HepG2 (cell line): ENCODE measurements around the gene SMAP1. TPM values are rescaled to one million over a fixed set of nuclear protein-coding genes. Genes with fewer than 3 reads are reported as not detected.
A peak's percentile ranks its signal among the peaks of the same experiment; 100 is the strongest.

Source experiments
- ATAC-seq: fragments of 200-7000 bp; cut with Tn5 transposase; 3 replicates; pipeline ENCODE4 v1.9.1; 2020; ENCODE audit warnings: mild to moderate bottlenecking, moderate library complexity
- BruUV-seq: library from RNA; stranded (reverse); fragments of 400-500 nt; replicated peaks from 2 replicates; lab custom pipeline; 2021; lab: Mats Ljungman, UMichigan
- CTCF ChIA-PET: fragments of 300-600 bp; formaldehyde crosslinking; extraction: SDS; loops from one replicate; lab custom pipeline; 2021; ENCODE audit warnings: low total read pairs, inconsistent platforms, low intra/inter-chr PET ratio; lab: Yijun Ruan, JAX
- POLR2A ChIA-PET: fragments of 350-600 bp; sonication (Branson Sonifier 250); formaldehyde crosslinking; loops from one replicate; lab custom pipeline; 2020; ENCODE audit warnings: antibody characterized with exemption, inconsistent platforms; lab: Yijun Ruan, JAX
- DNase-seq: peaks from one replicate; pipeline ENCODE4 v3.0.0-alpha.2; 2015; ENCODE audit warnings: low spot score
- FAIRE-seq: peaks from 3 replicates; lab custom pipeline; 2011; peaks lifted over from hg19 to GRCh38; lab: Jason Lieb, UNC
- H2AFZ ChIP-seq: one replicate; pipeline ENCODE4 v1.6.1; 2011; ENCODE audit warnings: low read length, inconsistent platforms
- H3K27ac ChIP-seq: fragments of 300-600 bp; 3 replicates; pipeline ENCODE4 v1.8.0; 2011; ENCODE audit warnings: mixed run types, mild to moderate bottlenecking, mixed read lengths, low read length, inconsistent platforms; ENCODE audit not compliant: insufficient read depth; ENCODE audit errors: extremely low read length
- H3K27me3 ChIP-seq, 2 experiments: fragments of 200-600 bp in 1 of 2; 2 replicates in 1 of 2; 3 replicates in 1 of 2; pipeline versions ENCODE4 v1.6.0 to v1.8.0; 2011; ENCODE audit warnings: low read length in 2 of 2, mild to moderate bottlenecking in 2 of 2, moderate library complexity in 2 of 2, inconsistent platforms in 1 of 2; ENCODE audit not compliant: insufficient read depth in 2 of 2, control insufficient read depth in 1 of 2
- H3K36me3 ChIP-seq, 2 experiments: fragments of 200-600 bp in 1 of 2; replicated peaks in 1 of 2; 2 replicates in 1 of 2; 3 replicates in 1 of 2; pipeline versions ENCODE4 v1.5.1 to v1.8.0; 2011; ENCODE audit warnings: low read length in 2 of 2, inconsistent platforms in 1 of 2; ENCODE audit not compliant: insufficient read depth in 2 of 2, control insufficient read depth in 1 of 2
- H3K4me1 ChIP-seq: 2 replicates; pipeline ENCODE4 v1.5.1; 2012; ENCODE audit warnings: low read length, inconsistent platforms; ENCODE audit not compliant: insufficient read depth
- H3K4me2 ChIP-seq: 2 replicates; pipeline ENCODE4 v1.6.0; 2011; ENCODE audit warnings: low read depth, low read length, inconsistent platforms
- H3K4me3 ChIP-seq, 3 experiments: fragments of 200-600 bp in 1 of 3; sonication (generic), shearing (Covaris generic) in 1 of 3; replicated peaks in 1 of 3; 2 replicates each; pipeline ENCODE4 v1.5.1; 2011 to 2016; ENCODE audit warnings: low read length in 3 of 3, inconsistent platforms in 2 of 3, low read depth in 2 of 3, mild to moderate bottlenecking in 2 of 3, control low read depth in 1 of 3, mixed read lengths in 1 of 3; ENCODE audit not compliant: insufficient read depth in 1 of 3
- H3K79me2 ChIP-seq: one replicate; pipeline ENCODE4 v1.6.1; 2011; ENCODE audit warnings: low read length, inconsistent platforms; ENCODE audit not compliant: insufficient read depth
- H3K9ac ChIP-seq: 2 replicates; pipeline ENCODE4 v1.6.0; 2011; ENCODE audit warnings: mild to moderate bottlenecking, low read depth, low read length, inconsistent platforms; ENCODE audit not compliant: insufficient read depth
- H3K9me3 ChIP-seq: 2 replicates; pipeline ENCODE4 v1.5.1; 2012; ENCODE audit warnings: mild to moderate bottlenecking, low read length
- H4K20me1 ChIP-seq: 2 replicates; pipeline ENCODE4 v1.6.0; 2011; ENCODE audit warnings: inconsistent platforms, mild to moderate bottlenecking, low read length, moderate library complexity; ENCODE audit not compliant: insufficient read depth
- ADNP ChIP-seq: sonication (generic); formaldehyde crosslinking; IDR thresholded peaks from 2 replicates; pipeline ENCODE4 v1.4.0; 2020; ENCODE audit warnings: missing genetic modification reagents
- BCL6 ChIP-seq: IDR thresholded peaks from 2 replicates; pipeline ENCODE4 v1.6.1; 2016; ENCODE audit warnings: missing genetic modification reagents, missing compliant biosample characterization
- RELA ChIP-seq: sonication (generic); formaldehyde crosslinking; IDR thresholded peaks from 2 replicates; pipeline ENCODE4 v1.4.0; 2020; ENCODE audit warnings: missing genetic modification reagents
- ZFP36L2 ChIP-seq: sonication (generic); formaldehyde crosslinking; IDR thresholded peaks from 2 replicates; pipeline ENCODE4 v1.4.0; 2020; ENCODE audit warnings: missing genetic modification reagents
- ZNF17 ChIP-seq: sonication (generic); formaldehyde crosslinking; IDR thresholded peaks from 2 replicates; pipeline ENCODE4 v1.5.0; 2020; ENCODE audit warnings: mild to moderate bottlenecking, missing genetic modification reagents
- ZNF496 ChIP-seq: sonication (generic); formaldehyde crosslinking; IDR thresholded peaks from 2 replicates; pipeline ENCODE4 v1.8.1; 2023; ENCODE audit warnings: mild to moderate bottlenecking, moderate library complexity, missing genetic modification reagents; ENCODE audit not compliant: insufficient replicate concordance
- WGBS: methylation state at CpG from one replicate; pipeline ENCODE4 v1.1.6; 2017; ENCODE audit warnings: low lambda C conversion rate; 5-methylcytosine and 5-hydroxymethylcytosine counted together
- in situ Hi-C: cut with HindIII; loops from 2 replicates; pipeline ENCODE4 v1.10.0; 2017; ENCODE audit warnings: low pct_unique_long_range_greater_than_20kb; ENCODE audit not compliant: extremely low pct_ligation_motif_present
- intact Hi-C: fragments of 100-400 bp; cut with micrococcal nuclease; formaldehyde crosslinking; loops from one replicate; pipeline ENCODE4 v1.10.0; 2022; ENCODE audit not compliant: unreplicated experiment
- polyA plus RNA-seq, 8 experiments: library from polyadenylated mRNA; depleted of rRNA in 3 of 8; stranded (reverse) in 7 of 8; unstranded in 1 of 8; fragments of >200 nt; fragmentation: Illumina TruSeq in 4 of 8; extraction: Trizol in 4 of 8; gene quantifications; 2 replicates each; pipeline versions ENCODE4 v1.2.1 to v1.2.3, GENCODE V29; 2011 to 2016; ENCODE audit warnings: low read depth in 4 of 8, missing spikeins in 1 of 8, mixed read lengths in 1 of 8; ENCODE audit not compliant: insufficient read depth in 1 of 8
- total RNA-seq, 5 experiments: library from RNA; depleted of rRNA; stranded (reverse); fragments of >200 nt; fragmentation: Illumina TruSeq; extraction: Trizol; gene quantifications; 2 replicates each; pipeline ENCODE4 v1.2.3, GENCODE V29; 2016; ENCODE audit warnings: low read depth in 1 of 5
- TF ChIP-seq, protein P1 (sequence below): sonication (generic); formaldehyde crosslinking; IDR thresholded peaks from 2 replicates; pipeline ENCODE4 v1.5.1; 2020; ENCODE audit warnings: mild to moderate bottlenecking, missing genetic modification reagents
- TF ChIP-seq, protein P2 (sequence below): sonication (generic); formaldehyde crosslinking; conservative IDR thresholded peaks from 2 replicates; pipeline ENCODE4 v1.5.0; 2020; ENCODE audit warnings: missing genetic modification reagents
- TF ChIP-seq, protein P3 (sequence below): sonication (generic); formaldehyde crosslinking; IDR thresholded peaks from 2 replicates; pipeline ENCODE4 v1.4.0; 2020; ENCODE audit warnings: low read depth, missing genetic modification reagents

SMAP1 gene
- total and polyA plus RNA-seq, 2 of the 13 experiments (the other 11 are each of a cell fraction or from before 2014, with no cell fraction given) = 13.4 to 17.8 TPM

DNA sequence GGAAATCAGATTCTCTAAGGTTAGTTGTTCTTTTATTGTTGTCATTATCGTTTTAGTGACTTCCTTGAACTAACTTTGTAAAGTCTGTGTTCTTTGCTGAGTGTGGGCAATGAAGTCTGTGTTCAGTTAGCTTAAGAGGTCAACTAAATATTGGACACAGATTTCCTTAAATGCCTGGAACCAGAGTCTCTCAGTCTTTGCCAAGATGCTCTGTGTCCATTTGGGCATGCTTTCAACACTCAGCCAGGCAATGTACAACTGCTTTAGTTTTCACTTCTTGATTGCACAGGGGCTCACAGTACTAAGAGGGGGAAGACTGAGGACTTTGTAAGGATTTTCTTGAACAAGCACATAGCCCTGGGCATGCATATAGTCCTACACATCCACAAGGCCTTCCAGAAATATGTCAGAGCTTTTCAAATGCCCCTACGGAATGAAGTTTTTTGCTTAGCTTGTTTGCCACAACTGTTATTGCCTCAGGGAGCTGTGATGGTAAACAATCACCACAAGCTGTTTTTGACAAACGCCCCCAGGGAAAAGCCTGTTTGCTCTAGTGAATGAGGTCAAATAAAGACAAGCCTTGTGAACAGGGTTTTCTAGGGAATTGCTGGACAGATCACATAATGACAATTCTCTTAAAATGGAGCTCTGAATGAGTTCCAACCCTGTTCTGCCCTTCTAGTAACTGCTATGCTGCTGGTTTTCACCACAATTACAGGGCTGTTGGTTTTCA lies 206.7 kb downstream of the SMAP1 start:
- Histone ChIP-seq H3K9ac (no peak overlapping the region), H3K4me2 (no peak overlapping the region), H4K20me1 (no peaks in the 10 kb centered on the region), H3K36me3 (no peaks in the 10 kb centered on the region), H3K27ac (no peak overlapping the region), H3K4me3 (no peak overlapping the region), H3K27me3 (no peaks in the 10 kb centered on the region; a peak in 1 of 5 replicates), H3K4me1 (no peaks in the 10 kb centered on the region), H2AFZ (no peak overlapping the region), H3K9me3 (peaks cover 15% of the 10 kb centered on the region; the same call in 1 of the 2 replicates), H3K79me2 (no peaks in the 10 kb centered on the region)
- no peak; the same call in 2 of the 3 replicates for ATAC-seq
- DNase-seq = no peak
- POLR2A ChIA-PET = no interaction called here
- in situ Hi-C loops (no loop called here), intact Hi-C loops (no loop called here)
- CTCF ChIA-PET = no interaction called here
- FAIRE-seq = no peak
- BruUV-seq = no TSS peak
- TF ChIP-seq ZNF17 (CRISPR knock-in tag) (no peak), BCL6 (peak; percentile 83)
- TF ChIP-seq, protein P1, sequence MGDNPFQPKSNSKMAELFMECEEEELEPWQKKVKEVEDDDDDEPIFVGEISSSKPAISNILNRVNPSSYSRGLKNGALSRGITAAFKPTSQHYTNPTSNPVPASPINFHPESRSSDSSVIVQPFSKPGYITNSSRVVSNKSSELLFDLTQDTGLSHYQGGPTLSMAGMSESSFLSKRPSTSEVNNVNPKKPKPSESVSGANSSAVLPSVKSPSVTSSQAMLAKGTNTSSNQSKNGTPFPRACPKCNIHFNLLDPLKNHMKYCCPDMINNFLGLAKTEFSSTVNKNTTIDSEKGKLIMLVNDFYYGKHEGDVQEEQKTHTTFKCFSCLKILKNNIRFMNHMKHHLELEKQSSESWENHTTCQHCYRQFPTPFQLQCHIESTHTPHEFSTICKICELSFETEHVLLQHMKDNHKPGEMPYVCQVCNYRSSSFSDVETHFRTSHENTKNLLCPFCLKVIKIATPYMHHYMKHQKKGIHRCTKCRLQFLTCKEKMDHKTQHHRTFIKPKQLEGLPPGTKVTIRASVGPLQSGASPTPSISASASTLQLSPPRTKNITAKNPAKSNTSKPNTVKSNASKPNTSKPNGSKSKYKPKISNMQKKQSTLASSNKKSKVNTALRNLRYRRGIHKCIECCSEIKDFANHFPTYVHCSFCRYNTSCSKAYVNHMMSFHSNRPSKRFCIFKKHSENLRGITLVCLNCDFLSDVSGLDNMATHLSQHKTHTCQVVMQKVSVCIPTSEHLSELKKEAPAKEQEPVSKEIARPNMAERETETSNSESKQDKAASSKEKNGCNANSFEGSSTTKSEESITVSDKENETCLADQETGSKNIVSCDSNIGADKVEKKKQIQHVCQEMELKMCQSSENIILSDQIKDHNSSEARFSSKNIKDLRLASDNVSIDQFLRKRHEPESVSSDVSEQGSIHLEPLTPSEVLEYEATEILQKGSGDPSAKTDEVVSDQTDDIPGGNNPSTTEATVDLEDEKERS = no peak
- WGBS = 3% methylated on average over 3 of the region's 3 CpGs

DNA sequence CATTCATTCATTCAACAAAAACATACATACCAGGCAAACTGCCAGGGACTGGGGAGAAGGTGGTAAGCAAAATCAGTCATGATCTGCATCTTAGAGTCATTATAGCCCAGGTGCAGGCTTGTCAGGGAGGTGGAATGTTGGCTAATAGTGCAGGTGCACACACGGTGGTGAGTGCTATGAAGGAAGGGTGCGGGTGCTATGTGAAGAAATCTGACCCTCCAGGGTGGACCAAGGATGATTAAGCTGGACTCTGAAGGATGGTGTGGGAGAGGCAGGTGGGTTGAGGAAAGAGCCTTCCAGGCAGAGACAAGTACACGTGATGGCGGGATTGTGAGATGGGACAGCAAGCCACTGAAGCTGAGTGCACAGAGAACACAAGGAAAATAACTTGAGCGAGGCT lies 211.8 kb downstream of the SMAP1 start:
- no peak overlapping the region for H2AFZ ChIP-seq
- no TSS peak for BruUV-seq
- no peaks in the 10 kb centered on the region for H4K20me1 ChIP-seq
- H3K79me2 ChIP-seq = no peaks in the 10 kb centered on the region
- WGBS = 53% methylated on average over 5 of the region's 5 CpGs
- no peaks in the 10 kb centered on the region for H3K9me3 ChIP-seq
- no peak overlapping the region for H3K27ac ChIP-seq
- ATAC-seq (no peak), FAIRE-seq (no peak), DNase-seq (no peak)
- in situ Hi-C loops = no loop called here
- H3K4me2 ChIP-seq = no peak overlapping the region
- POLR2A ChIA-PET = no interaction called here
- CTCF ChIA-PET = no interaction called here
- no peaks in the 10 kb centered on the region for H3K36me3 ChIP-seq
- intact Hi-C loops = no loop called here
- peaks cover 0 to 6% of the 10 kb centered on the region in 2 experiments; a peak in 2 of 5 replicates for H3K27me3 ChIP-seq
- no peak overlapping the region for H3K4me3 ChIP-seq
- H3K9ac ChIP-seq = no peak overlapping the region
- peaks cover 11% of the 10 kb centered on the region; the same call in 1 of the 2 replicates for H3K4me1 ChIP-seq
- TF ChIP-seq ADNP = no peak
- no peak for TF ChIP-seq ZFP36L2
- TF ChIP-seq, protein P2, sequence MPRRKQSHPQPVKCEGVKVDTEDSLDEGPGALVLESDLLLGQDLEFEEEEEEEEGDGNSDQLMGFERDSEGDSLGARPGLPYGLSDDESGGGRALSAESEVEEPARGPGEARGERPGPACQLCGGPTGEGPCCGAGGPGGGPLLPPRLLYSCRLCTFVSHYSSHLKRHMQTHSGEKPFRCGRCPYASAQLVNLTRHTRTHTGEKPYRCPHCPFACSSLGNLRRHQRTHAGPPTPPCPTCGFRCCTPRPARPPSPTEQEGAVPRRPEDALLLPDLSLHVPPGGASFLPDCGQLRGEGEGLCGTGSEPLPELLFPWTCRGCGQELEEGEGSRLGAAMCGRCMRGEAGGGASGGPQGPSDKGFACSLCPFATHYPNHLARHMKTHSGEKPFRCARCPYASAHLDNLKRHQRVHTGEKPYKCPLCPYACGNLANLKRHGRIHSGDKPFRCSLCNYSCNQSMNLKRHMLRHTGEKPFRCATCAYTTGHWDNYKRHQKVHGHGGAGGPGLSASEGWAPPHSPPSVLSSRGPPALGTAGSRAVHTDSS = no peak
- TF ChIP-seq, protein P3, sequence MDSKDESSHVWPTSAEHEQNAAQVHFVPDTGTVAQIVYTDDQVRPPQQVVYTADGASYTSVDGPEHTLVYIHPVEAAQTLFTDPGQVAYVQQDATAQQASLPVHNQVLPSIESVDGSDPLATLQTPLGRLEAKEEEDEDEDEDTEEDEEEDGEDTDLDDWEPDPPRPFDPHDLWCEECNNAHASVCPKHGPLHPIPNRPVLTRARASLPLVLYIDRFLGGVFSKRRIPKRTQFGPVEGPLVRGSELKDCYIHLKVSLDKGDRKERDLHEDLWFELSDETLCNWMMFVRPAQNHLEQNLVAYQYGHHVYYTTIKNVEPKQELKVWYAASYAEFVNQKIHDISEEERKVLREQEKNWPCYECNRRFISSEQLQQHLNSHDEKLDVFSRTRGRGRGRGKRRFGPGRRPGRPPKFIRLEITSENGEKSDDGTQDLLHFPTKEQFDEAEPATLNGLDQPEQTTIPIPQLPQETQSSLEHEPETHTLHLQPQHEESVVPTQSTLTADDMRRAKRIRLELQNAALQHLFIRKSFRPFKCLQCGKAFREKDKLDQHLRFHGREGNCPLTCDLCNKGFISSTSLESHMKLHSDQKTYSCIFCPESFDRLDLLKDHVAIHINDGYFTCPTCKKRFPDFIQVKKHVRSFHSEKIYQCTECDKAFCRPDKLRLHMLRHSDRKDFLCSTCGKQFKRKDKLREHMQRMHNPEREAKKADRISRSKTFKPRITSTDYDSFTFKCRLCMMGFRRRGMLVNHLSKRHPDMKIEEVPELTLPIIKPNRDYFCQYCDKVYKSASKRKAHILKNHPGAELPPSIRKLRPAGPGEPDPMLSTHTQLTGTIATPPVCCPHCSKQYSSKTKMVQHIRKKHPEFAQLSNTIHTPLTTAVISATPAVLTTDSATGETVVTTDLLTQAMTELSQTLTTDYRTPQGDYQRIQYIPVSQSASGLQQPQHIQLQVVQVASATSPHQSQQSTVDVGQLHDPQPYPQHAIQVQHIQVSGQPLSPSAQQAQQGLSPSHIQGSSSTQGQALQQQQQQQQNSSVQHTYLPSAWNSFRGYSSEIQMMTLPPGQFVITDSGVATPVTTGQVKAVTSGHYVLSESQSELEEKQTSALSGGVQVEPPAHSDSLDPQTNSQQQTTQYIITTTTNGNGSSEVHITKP (CRISPR knock-in tag) = no peak
- no peak for TF ChIP-seq RELA (CRISPR knock-in tag)
- TF ChIP-seq ZNF496 (CRISPR knock-in tag) = no peak
